Rectal smooth muscle tissue (tissue), 1 donor: Measurements from ENCODE around the gene ENTPD8.

Source experiments
- H3K27ac ChIP-seq: one replicate; pipeline ENCODE4 v1.7.0; 2013; ENCODE audit warnings: low read depth, low read length, inconsistent platforms
- H3K27me3 ChIP-seq: one replicate; pipeline ENCODE4 v1.7.0; 2013; ENCODE audit warnings: low read length; ENCODE audit not compliant: control insufficient read depth, insufficient read depth
- H3K36me3 ChIP-seq: one replicate; pipeline ENCODE4 v1.7.0; 2013; ENCODE audit warnings: low read length; ENCODE audit not compliant: control insufficient read depth, insufficient read depth
- H3K4me1 ChIP-seq: one replicate; pipeline ENCODE4 v1.7.0; 2013; ENCODE audit warnings: low read length; ENCODE audit not compliant: control insufficient read depth, insufficient read depth
- H3K4me3 ChIP-seq: one replicate; pipeline ENCODE4 v1.7.0; 2013; ENCODE audit warnings: low read length
- H3K9ac ChIP-seq: one replicate; pipeline ENCODE4 v1.7.0; 2013; ENCODE audit warnings: low read length

The ENTPD8 gene

GRCh38 chr9:137445275-137445807 lies 4.2 kb upstream of the ENTPD8 start:
- H3K36me3 ChIP-seq, result no peaks in the 10 kb centered on the region
- H3K9ac ChIP-seq, result no peak overlapping the region
- no peak overlapping the region for H3K27ac ChIP-seq
- H3K4me1 ChIP-seq, result no peaks in the 10 kb centered on the region
- H3K4me3 ChIP-seq, result no peak overlapping the region
- H3K27me3 ChIP-seq, result no peaks in the 10 kb centered on the region

GRCh38 chr9:137444106-137444790 lies 3.1 kb upstream of the ENTPD8 start:
- no peak overlapping the region for H3K9ac ChIP-seq
- no peaks in the 10 kb centered on the region for H3K27me3 ChIP-seq
- no peaks in the 10 kb centered on the region for H3K36me3 ChIP-seq
- H3K4me1 ChIP-seq, result no peaks in the 10 kb centered on the region
- no peak overlapping the region for H3K4me3 ChIP-seq
- H3K27ac ChIP-seq, result no peak overlapping the region

- Histone ChIP-seq H3K4me1 (no peaks in the 10 kb centered on the region), H3K27ac (no peak overlapping the region), H3K9ac (no peak overlapping the region), H3K36me3 (no peaks in the 10 kb centered on the region), H3K27me3 (no peaks in the 10 kb centered on the region), H3K4me3 (no peak overlapping the region)
Measured at GRCh38 chr9:137441935-137442321, 771 bp upstream of the ENTPD8 start.

- H3K27ac ChIP-seq, result no peak overlapping the region
- H3K4me3 ChIP-seq, result no peak overlapping the region
- no peaks in the 10 kb centered on the region for H3K36me3 ChIP-seq
- H3K27me3 ChIP-seq, result no peaks in the 10 kb centered on the region
- H3K4me1 ChIP-seq, result peaks cover 3% of the 10 kb centered on the region
- H3K9ac ChIP-seq, result no peak overlapping the region
Measured at GRCh38 chr9:137439158-137439714, 1.9 kb downstream of the ENTPD8 start.

DNA sequence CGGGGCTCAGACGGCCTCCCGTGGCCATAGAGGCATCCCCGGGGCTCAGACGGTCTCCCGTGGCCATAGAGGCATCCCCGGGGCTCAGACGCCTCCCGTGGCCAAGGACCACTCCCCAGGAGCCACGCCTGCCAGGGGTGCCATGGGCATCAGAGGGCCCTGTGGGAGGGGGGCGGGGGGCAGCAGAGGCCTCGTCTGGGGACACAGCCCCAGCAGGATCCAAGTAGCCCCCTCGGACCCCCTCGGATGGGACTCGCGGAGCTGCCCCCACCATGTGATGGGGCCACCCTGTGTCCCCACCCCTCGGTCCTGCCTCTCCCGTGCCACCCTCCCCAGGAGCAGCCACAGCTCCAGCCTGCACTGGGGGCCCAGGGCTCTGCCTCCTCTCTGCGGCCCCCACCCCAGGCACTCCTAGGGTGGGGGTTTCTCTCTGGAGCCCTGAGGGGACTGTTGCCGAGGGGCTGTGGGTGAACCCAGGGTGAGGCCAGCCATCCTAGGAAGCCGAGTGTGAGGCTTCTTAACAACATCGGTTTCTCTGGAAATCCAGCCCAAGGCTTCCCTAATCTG lies 2.5 kb downstream of the ENTPD8 start:
- H3K9ac ChIP-seq, result no peak overlapping the region
- no peaks in the 10 kb centered on the region for H3K27me3 ChIP-seq
- no peaks in the 10 kb centered on the region for H3K36me3 ChIP-seq
- no peak overlapping the region for H3K4me3 ChIP-seq
- H3K4me1 ChIP-seq, result peaks cover 3% of the 10 kb centered on the region
- H3K27ac ChIP-seq, result no peak overlapping the region

DNA sequence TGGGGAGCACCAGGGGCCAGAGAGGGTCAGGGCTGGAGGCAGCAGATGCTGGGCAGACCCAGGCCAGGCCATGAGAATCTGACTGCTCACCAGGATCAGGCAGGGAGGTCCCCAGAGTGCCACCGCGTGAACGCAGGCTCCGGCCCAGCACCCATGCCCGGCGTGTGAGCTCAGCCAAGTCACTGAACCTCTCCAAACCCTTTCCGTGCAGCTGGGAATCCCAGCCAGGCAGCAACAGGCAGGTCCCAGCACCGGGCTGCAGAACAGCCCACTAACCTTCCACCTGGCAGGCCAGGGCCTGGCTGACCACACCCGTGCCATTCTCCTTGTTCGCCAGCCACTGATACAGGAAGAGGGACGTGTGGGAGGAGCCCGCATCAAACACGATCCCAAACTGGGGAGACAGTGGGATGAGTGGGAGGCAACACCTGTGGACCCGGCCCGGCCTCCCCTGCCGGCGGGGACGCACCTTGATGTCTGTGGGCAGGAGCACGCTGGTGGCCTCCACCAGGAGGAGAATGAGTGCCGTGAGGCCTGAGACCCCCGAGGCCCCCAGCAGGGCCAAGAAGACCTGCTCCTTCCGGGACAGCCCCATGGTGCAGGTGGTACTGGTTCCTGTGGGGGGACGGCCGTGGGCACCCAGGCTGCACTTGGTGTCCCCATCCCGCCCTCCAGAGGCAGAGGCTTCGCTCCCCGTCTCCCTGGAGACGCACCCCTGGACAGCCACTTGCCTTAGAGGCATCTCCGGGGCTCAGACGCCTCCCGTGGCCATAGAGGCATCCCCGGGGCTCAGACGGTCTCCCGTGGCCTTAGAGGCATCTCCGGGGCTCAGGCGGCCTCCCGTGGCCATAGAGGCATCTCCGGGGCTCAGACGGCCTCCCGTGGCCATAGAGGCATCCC lies 3.2 kb downstream of the ENTPD8 start:
- Histone ChIP-seq H3K9ac (no peak overlapping the region), H3K4me3 (no peak overlapping the region)

GRCh38 chr9:137436761-137437600 lies 4.2 kb downstream of the ENTPD8 start:
- no peak overlapping the region for H3K4me3 ChIP-seq
- H3K36me3 ChIP-seq, result no peaks in the 10 kb centered on the region
- no peaks in the 10 kb centered on the region for H3K27me3 ChIP-seq
- H3K9ac ChIP-seq, result no peak overlapping the region
- no peak overlapping the region for H3K27ac ChIP-seq
- H3K4me1 ChIP-seq, result peaks cover 3% of the 10 kb centered on the region

More for the DNA sequence above, 3.2 kb downstream of the ENTPD8 start:
- Histone ChIP-seq H3K4me1 (peaks cover 3% of the 10 kb centered on the region), H3K27ac (no peak overlapping the region), H3K27me3 (no peaks in the 10 kb centered on the region), H3K36me3 (no peaks in the 10 kb centered on the region)

DNA sequence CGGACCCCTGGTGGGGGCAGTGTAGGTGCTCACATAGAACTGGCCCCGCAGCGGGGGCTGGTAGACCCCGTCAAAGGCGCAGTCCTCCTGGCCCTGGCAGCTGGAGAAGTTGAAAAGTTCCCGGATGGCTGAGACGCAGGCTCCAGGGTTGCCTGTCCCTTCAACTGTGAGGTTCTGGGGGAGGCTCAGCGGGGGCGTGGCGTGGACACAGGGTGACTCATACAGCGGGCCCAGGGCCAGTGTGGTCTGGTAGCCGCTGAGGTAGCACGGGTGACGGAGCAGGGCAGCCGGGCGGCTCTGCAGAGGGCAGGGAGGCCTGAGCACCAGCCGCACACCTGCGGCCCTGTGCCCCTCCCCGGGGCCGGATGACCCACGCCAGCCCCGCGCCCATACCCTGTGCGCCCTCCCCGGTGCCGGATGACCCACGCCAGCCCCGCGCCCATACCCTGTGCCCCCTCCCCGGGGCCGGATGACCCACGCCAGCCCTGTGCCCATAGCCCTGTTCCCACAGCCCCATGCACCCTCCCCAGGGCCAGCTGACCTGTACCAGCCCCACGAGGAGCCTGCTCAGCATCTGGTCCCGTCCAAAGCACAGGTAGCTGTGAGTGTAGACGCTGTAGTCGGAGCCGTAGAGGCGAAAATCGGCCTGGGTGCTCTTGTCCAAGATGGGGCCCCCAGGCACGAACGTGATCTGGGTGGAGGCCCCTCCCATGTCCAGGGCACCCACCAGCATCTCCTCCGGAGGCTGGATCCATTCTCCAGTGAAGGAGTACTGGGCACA lies 5.0 kb downstream of the ENTPD8 start:
- no peaks in the 10 kb centered on the region for H3K27me3 ChIP-seq
- no peak overlapping the region for H3K27ac ChIP-seq
- H3K4me3 ChIP-seq, result no peak overlapping the region
- no peak overlapping the region for H3K9ac ChIP-seq
- H3K36me3 ChIP-seq, result no peaks in the 10 kb centered on the region
- peaks cover 3% of the 10 kb centered on the region for H3K4me1 ChIP-seq

DNA sequence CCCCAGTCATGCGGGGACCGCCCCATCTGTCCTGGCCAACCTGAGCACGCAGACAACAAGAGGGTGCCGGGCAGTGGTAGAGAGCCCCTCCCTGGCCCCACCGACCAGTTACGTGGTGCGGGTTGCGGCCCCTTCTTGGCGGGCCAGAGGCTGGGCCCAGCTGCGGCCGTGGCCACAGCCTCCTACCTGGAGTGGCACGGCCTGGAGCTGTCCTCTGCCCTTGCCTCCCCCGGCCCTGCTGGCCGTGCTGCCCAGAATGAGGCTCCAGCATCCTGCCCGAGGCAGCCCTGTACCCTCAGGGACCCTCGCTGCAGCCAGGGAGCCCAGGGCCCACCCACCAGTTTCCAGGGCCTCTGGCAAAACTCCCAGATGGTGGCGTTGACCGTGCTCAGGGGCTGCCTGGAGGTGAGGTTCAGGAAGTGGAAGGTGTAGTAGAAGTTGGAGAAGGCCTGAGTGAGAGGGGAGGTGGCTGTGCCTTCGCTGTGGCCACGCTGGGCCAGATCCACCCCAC lies 5.7 kb downstream of the ENTPD8 start:
- no peak overlapping the region for H3K4me3 ChIP-seq
- peaks cover 3% of the 10 kb centered on the region for H3K4me1 ChIP-seq
- no peaks in the 10 kb centered on the region for H3K27me3 ChIP-seq
- H3K9ac ChIP-seq, result no peak overlapping the region
- H3K27ac ChIP-seq, result no peak overlapping the region
- H3K36me3 ChIP-seq, result no peaks in the 10 kb centered on the region

DNA sequence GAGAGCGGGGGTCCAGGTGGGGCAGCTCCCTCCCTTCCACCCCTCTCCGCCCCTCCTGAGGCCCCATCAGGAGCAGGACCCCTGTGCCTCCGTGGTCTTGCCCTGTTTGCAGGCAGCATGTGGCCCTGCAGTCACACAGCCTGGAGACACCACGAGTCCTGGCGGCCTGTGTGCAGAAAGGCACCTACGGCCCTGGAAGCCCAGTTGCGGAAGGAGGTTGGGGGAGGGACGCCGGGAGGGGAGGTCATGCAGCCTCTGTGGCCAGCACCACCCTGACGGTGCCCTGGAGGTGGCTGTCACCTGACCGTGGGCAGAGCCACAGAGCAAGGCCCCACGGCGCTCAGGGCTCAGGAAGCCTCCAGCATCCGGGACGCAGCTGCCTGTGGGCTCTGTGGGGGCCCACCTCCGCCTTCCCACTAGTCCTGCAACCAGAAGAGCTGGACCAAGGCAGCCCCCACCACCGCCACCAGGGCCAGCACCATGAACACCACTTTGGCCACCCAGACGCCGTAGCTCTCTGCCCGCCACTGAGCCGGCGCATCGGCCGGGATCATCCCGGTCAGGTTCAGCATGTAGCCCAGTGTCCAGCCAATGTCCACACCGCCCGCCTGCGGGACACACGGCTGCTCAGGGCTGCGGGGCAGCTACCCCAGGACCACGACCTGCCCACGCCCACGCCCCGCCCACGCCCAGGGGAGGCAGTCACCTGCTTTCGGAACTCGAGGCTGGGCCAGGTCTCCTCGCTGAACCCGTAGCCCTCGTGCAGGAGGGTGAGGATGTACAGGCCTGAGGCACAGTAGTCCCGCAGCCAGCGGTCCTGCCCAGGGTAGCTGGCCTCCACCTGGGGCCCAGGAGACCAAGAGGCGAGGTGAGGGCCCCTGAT lies 6.4 kb downstream of the ENTPD8 start:
- Histone ChIP-seq H3K9ac (no peak overlapping the region), H3K27ac (no peak overlapping the region), H3K36me3 (no peaks in the 10 kb centered on the region), H3K4me3 (no peak overlapping the region), H3K4me1 (peaks cover 3% of the 10 kb centered on the region), H3K27me3 (no peaks in the 10 kb centered on the region)
